ENCODE results near the gene CD19. TPM values are rescaled to one million over a fixed set of nuclear protein-coding genes. Genes with fewer than 3 reads are reported as not detected.

The CD19 gene
- total RNA-seq, 1 donor from 2014 or later: not detected

DNA sequence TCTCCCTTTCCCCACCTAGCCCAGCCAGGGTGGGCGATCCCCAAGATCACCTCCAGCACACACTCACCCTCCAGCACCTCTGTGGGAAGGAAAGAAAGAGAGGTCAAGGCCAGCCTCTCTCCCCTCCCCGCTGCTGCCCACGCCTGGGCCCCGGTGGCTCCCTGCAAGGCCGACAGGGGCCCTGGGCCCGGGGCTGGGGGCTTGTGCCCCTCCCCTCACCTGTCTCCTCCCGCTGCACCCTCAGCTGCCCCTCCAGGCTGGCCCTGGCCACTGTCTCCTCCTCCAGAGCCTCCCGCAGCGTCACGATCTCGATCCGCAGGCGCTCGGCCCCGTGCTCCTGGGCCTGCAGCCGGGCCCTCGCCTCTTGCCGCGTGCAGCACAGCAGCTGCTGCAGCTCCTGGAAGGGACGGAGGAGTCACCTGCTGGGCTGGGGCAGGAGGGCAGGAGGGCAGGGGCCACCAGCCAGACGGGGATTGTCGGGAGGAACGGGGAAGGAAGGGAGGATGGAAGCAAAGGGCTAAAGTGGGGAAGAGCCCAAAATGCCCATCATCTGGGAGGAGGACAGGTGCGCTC, 25.9 kb upstream of the CD19 start:
- Mint-ChIP-seq H3K36me3 (ENCODE audit: unreplicated experiment) (peaks cover 3% of the 10 kb centered on the region), H3K4me3 (ENCODE audit: unreplicated experiment) (no peak overlapping the region), H3K4me1 (ENCODE audit: unreplicated experiment) (no peaks in the 10 kb centered on the region), H3K27ac (ENCODE audit: unreplicated experiment) (no peak overlapping the region), H3K27me3 (ENCODE audit: unreplicated experiment) (no peaks in the 10 kb centered on the region), H3K9me3 (ENCODE audit: unreplicated experiment) (no peaks in the 10 kb centered on the region)
- TF ChIP-seq, protein P1, sequence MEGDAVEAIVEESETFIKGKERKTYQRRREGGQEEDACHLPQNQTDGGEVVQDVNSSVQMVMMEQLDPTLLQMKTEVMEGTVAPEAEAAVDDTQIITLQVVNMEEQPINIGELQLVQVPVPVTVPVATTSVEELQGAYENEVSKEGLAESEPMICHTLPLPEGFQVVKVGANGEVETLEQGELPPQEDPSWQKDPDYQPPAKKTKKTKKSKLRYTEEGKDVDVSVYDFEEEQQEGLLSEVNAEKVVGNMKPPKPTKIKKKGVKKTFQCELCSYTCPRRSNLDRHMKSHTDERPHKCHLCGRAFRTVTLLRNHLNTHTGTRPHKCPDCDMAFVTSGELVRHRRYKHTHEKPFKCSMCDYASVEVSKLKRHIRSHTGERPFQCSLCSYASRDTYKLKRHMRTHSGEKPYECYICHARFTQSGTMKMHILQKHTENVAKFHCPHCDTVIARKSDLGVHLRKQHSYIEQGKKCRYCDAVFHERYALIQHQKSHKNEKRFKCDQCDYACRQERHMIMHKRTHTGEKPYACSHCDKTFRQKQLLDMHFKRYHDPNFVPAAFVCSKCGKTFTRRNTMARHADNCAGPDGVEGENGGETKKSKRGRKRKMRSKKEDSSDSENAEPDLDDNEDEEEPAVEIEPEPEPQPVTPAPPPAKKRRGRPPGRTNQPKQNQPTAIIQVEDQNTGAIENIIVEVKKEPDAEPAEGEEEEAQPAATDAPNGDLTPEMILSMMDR (IDR thresholded peaks at IDR 0.05): no peak
- no peak for DNase-seq (ENCODE audit: extremely low spot score, unreplicated experiment)

DNA sequence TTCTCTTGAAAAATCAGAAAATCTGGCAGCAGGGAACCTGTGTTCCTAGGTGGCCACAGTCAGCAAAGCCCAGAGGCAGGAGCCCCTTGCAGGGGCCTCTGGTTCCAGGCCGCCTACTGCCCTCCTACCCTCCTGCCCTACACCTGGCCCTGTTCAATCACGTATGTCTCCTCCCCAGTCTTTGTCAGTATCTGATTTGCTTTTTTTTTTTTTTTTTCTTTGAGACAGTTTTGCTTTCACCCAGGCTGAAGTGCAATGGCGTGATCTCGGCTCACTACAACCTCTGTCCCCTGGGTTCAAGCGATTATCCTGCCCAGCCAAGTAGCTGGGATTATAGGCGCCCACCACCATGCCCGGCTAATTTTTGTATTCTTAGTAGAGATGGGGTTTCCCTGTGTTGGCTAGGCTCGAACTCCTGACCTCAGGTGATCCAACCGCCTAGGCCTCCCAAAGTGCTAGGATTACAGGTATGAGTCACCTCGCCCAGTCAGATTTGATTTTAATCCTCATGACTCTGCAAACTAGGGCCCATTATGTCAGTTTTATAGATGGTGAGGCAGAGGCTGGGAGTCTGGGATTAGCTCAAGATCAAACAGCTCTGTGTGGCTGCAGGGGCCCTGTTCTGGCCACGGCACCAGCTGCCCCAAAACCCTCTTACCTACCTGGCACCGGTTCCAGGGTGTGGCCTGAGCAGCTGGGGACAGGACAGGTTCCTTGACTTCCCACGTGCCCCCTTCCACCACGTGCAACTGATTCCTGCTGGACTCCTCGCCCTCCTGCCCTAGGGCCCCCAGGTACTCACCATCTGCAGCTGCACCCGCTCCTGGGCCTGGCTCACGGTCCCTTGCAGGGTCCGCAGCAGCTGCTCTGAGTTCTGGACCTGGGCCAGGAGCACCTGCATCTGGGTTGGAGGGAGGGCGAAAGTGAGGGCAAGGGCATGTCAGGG, 21.4 kb upstream of the CD19 start:
- TF ChIP-seq, protein P1 (IDR thresholded peaks at IDR 0.05): no peak
- Mint-ChIP-seq H3K4me1 (ENCODE audit: unreplicated experiment) (no peaks in the 10 kb centered on the region), H3K36me3 (ENCODE audit: unreplicated experiment) (peaks cover 11% of the 10 kb centered on the region), H3K4me3 (ENCODE audit: unreplicated experiment) (no peak overlapping the region), H3K9me3 (ENCODE audit: unreplicated experiment) (no peaks in the 10 kb centered on the region), H3K27me3 (ENCODE audit: unreplicated experiment) (no peaks in the 10 kb centered on the region), H3K27ac (ENCODE audit: unreplicated experiment) (no peak overlapping the region)
- no peak for DNase-seq (ENCODE audit: extremely low spot score, unreplicated experiment)

DNA sequence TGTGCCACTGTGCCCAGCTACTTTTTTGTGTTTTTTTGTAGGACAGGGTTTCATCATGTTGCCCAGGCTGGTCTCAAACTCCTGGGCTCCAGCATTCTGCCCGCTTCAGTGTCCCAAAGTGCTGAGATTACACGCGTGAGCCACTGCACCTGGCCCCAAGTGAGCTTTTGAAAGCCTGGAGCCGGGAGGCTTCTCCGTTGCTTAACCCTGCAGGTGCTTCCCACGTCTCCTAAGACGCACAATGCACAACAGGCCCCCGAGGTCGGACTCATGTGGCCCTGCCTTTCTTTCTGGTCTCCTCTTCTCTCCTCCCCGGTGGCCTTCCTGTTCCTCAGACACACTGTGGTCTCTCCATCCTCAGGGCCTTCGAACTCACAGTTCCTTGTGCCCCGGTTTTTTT, 19.2 kb upstream of the CD19 start:
- Mint-ChIP-seq H3K4me1 (ENCODE audit: unreplicated experiment) (no peaks in the 10 kb centered on the region), H3K27ac (ENCODE audit: unreplicated experiment) (no peak overlapping the region), H3K27me3 (ENCODE audit: unreplicated experiment) (no peaks in the 10 kb centered on the region), H3K9me3 (ENCODE audit: unreplicated experiment) (no peaks in the 10 kb centered on the region), H3K36me3 (ENCODE audit: unreplicated experiment) (peaks cover 17% of the 10 kb centered on the region), H3K4me3 (ENCODE audit: unreplicated experiment) (no peak overlapping the region)
- TF ChIP-seq, protein P1 (IDR thresholded peaks at IDR 0.05): no peak
- no peak for DNase-seq (ENCODE audit: extremely low spot score, unreplicated experiment)

DNA sequence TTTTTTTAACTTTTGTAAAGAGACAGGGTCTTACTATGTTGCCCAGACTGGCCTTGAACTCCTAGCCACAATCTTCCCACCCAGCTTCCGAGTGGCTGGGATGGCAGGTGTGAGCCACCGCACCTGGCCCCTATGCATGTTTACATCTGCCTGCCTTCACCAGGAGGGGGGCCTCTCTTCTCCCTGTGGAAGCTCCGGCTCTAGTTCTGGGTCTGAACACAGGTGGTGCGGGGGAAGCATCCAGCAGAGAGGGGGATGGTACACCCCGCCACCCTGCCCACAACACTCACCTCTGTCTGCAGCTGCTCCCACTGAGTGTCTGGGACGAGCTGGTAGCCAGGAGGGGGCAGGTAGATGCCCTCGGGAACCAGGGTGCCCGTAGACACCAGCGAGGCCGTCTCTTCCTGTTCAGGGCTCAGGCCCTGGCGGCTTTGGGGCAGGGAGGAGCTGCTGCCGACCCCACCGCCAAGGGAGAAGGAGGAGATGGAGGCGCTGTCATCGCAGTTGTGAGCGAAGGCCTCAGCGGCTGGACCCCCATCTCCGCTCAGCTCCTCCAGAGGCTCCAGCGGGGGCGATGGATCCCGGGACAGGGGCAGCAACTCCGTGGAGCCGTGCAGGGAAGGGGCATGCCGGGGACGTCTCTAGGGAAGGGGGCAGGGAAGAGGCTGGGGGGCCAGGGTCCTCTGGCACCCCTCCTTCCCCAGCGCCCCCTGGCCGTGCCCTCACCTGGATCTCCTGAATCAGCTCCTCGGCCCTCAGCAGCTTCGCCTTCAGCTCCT, 17.6 kb upstream of the CD19 start:
- DNase-seq (ENCODE audit: extremely low spot score, unreplicated experiment): no peak
- H3K27ac Mint-ChIP-seq (ENCODE audit: unreplicated experiment): no peak overlapping the region
- no peaks in the 10 kb centered on the region for H3K4me1 Mint-ChIP-seq (ENCODE audit: unreplicated experiment)
- peaks cover 18% of the 10 kb centered on the region for H3K36me3 Mint-ChIP-seq (ENCODE audit: unreplicated experiment)
- TF ChIP-seq, protein P1 (IDR thresholded peaks at IDR 0.05): no peak
- no peak overlapping the region for H3K4me3 Mint-ChIP-seq (ENCODE audit: unreplicated experiment)
- no peaks in the 10 kb centered on the region for H3K27me3 Mint-ChIP-seq (ENCODE audit: unreplicated experiment)
- no peaks in the 10 kb centered on the region for H3K9me3 Mint-ChIP-seq (ENCODE audit: unreplicated experiment)
